ENCODE measurements around the gene SLC16A9. TPM values are rescaled to one million over a fixed set of nuclear protein-coding genes. Genes with fewer than 3 reads are reported as not detected.

The SLC16A9 gene
- total and polyA plus RNA-seq, 2 donors (not counting 3 experiments of a cell fraction or from before 2014, with no cell fraction given): 0.35 TPM; not detected in 1

DNA sequence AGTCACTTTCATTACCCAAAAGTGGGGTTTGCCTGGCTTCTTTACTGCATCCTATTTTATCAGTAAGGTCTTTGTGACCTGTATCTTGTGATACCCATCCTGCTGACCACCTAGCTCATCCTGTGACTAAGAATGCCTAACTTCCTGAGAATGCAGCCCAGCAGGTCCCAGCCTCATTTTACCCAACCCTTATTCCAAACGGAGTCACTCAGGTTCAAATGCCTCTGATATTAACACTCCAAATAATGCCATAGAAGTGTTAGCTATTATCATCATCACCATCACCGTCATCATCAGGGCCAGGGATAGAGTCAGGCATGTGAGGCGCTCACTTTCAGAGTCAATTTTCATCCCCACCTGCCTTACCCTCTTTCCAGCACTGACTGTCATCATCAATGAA is 85.5 kb downstream of the SLC16A9 start:
- Histone ChIP-seq H3K27ac (ENCODE audit: insufficient read depth, low read depth, low read length) (no peak overlapping the region), H4K20me1 (replicated peaks; ENCODE audit: control insufficient read depth, extremely low read depth, insufficient read depth, low read length) (no peaks in the 10 kb centered on the region), H3K4me3 (replicated peaks in 1 of 3; ENCODE audit: insufficient read depth in 1 of 3, low read depth in 1 of 3, low read length in 3 of 3) (no peak overlapping the region), H3K27me3 (ENCODE audit: control insufficient read depth in 2 of 2, insufficient read depth in 2 of 2, low read length in 2 of 2) (peaks cover 2% of the 10 kb centered on the region in 2 experiments), H3K9ac (replicated peaks; ENCODE audit: extremely low read depth, insufficient read depth, low read length) (no peak overlapping the region), H3K36me3 (ENCODE audit: control insufficient read depth in 2 of 2, extremely low read depth in 1 of 2, insufficient read depth in 2 of 2, low read length in 2 of 2) (no peaks in the 10 kb centered on the region), H3K9me3 (replicated peaks; ENCODE audit: control insufficient read depth, insufficient read depth, low read length) (no peaks in the 10 kb centered on the region), H3K4me1 (ENCODE audit: control insufficient read depth, extremely low read depth, insufficient read depth, low read length) (no peaks in the 10 kb centered on the region), H3K79me2 (ENCODE audit: control insufficient read depth, insufficient read depth, low read length) (no peaks in the 10 kb centered on the region), H3K9me1 (replicated peaks; ENCODE audit: control insufficient read depth, extremely low read depth, insufficient read depth, low read length) (no peaks in the 10 kb centered on the region), H2AFZ (ENCODE audit: low read depth, low read length) (no peak overlapping the region), H3K4me2 (ENCODE audit: insufficient read depth, low read length) (no peak overlapping the region)
- TF ChIP-seq POLR2AphosphoS5 (IDR thresholded peaks at IDR 0.05; ENCODE audit: insufficient read depth, low read depth, low read length) (no peak), POLR2A (IDR thresholded peaks at IDR 0.05; ENCODE audit: low read depth, low read length) (no peak), FOS (IDR thresholded peaks at IDR 0.05; ENCODE audit: borderline replicate concordance, insufficient read depth, low read length) (no peak), EZH2 (IDR thresholded peaks at IDR 0.05; ENCODE audit: borderline replicate concordance, low read depth, low read length, severe bottlenecking) (no peak)
- ChIA-PET CTCF (interaction anchor here (0.9 to 9.0 kb wide), 6 partner anchors 10 to 1093 kb away, joined by 3 to 86 read pairs (median 4); no protein-coding TSS in a partner anchor), POLR2A (no interaction called here)
- BruUV-seq (replicated peaks): no TSS peak
- dilution Hi-C loops (cut with MboI; ENCODE audit: extremely low pct_ligation_motif_present, low sequenced_read_pairs) (no loop called here), intact Hi-C loops (cut with micrococcal nuclease) (no loop called here)
- DNase-seq (ENCODE audit: low read depth, low spot score) (no peak), FAIRE-seq (no peak)

DNA sequence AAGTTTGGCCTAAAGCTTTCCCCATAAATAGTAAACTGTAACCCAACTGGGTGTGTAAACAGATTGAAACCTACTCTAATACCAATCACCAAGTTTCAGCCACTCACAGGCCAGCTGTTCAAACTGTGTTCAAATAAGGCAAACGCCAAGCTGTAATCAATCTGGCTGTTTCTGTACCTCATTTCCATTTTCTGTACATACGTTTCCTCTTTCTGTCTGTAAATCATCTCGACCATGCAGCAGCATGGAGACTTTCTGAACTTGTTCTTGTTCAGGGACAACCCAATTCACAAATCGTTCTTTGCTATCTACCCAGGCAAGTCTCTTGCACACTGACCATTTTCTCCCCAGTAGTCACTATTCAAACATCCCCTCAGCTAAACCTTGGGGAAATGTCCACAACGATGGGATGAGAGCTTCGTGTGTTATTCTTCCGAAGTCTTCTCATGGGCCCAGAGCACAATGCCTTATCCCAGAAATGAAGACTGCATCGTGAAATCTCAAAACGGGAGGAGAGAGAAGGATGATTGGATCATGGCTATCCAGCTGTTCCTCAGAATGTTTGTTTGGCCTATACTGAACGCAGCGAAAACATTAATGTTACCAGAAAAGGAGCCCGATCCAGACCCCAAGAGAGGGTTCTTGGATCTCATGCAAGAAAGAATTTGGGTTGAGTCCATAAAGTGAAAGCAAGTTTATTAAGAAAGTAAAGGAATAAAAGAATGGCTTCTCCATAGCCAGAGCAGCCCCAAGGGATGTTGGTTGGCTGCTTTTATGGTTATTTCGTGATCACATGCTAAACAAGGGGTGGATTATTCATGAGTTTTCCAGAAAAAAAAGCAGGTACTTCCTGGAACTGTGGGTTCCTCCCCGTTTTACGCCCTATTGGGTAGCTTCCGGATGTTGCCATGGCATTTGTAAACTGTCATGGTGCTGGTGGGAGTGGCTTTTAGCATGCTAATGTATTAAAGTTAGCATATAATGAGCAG is 86.2 kb downstream of the SLC16A9 start:
- Histone ChIP-seq H3K9me1 (replicated peaks; ENCODE audit: control insufficient read depth, extremely low read depth, insufficient read depth, low read length) (no peaks in the 10 kb centered on the region), H3K27ac (ENCODE audit: insufficient read depth, low read depth, low read length) (no peak overlapping the region), H4K20me1 (replicated peaks; ENCODE audit: control insufficient read depth, extremely low read depth, insufficient read depth, low read length) (no peaks in the 10 kb centered on the region), H3K9me3 (replicated peaks; ENCODE audit: control insufficient read depth, insufficient read depth, low read length) (no peaks in the 10 kb centered on the region), H3K4me3 (replicated peaks in 1 of 3; ENCODE audit: insufficient read depth in 1 of 3, low read depth in 1 of 3, low read length in 3 of 3) (no peak overlapping the region), H3K4me1 (ENCODE audit: control insufficient read depth, extremely low read depth, insufficient read depth, low read length) (no peaks in the 10 kb centered on the region), H3K27me3 (ENCODE audit: control insufficient read depth in 2 of 2, insufficient read depth in 2 of 2, low read length in 2 of 2) (peaks cover 0 to under 1% of the 10 kb centered on the region in 2 experiments), H2AFZ (ENCODE audit: low read depth, low read length) (no peak overlapping the region), H3K4me2 (ENCODE audit: insufficient read depth, low read length) (no peak overlapping the region), H3K79me2 (ENCODE audit: control insufficient read depth, insufficient read depth, low read length) (no peaks in the 10 kb centered on the region), H3K36me3 (ENCODE audit: control insufficient read depth in 2 of 2, extremely low read depth in 1 of 2, insufficient read depth in 2 of 2, low read length in 2 of 2) (no peaks in the 10 kb centered on the region), H3K9ac (replicated peaks; ENCODE audit: extremely low read depth, insufficient read depth, low read length) (no peak overlapping the region)
- POLR2A ChIA-PET: no interaction called here
- CTCF ChIA-PET: interaction anchor here (0.9 to 9.0 kb wide), 23 partner anchors 9 to 1209 kb away, joined by 3 to 86 read pairs (median 5); no protein-coding TSS in a partner anchor
- no peak for DNase-seq (ENCODE audit: low read depth, low spot score)
- intact Hi-C loops (cut with micrococcal nuclease) (no loop called here), dilution Hi-C loops (cut with MboI; ENCODE audit: extremely low pct_ligation_motif_present, low sequenced_read_pairs) (no loop called here)
- FAIRE-seq: no peak
- no TSS peak for BruUV-seq (replicated peaks)
- TF ChIP-seq POLR2AphosphoS5 (IDR thresholded peaks at IDR 0.05; ENCODE audit: insufficient read depth, low read depth, low read length) (no peak), GATA2 (IDR thresholded peaks at IDR 0.05; ENCODE audit: insufficient read depth, insufficient read length, low read depth, low read length) (no peak), MYC (IDR thresholded peaks at IDR 0.05; ENCODE audit: low read depth, low read length) (no peak), JUN (IDR thresholded peaks at IDR 0.05; ENCODE audit: borderline replicate concordance, insufficient read depth, insufficient read length, low read depth) (no peak), FOS (IDR thresholded peaks at IDR 0.05; ENCODE audit: borderline replicate concordance, insufficient read depth, low read length) (no peak), EZH2 (IDR thresholded peaks at IDR 0.05; ENCODE audit: borderline replicate concordance, low read depth, low read length, severe bottlenecking) (no peak), POLR2A (IDR thresholded peaks at IDR 0.05; ENCODE audit: low read depth, low read length) (no peak)
- TF ChIP-seq, protein P1, sequence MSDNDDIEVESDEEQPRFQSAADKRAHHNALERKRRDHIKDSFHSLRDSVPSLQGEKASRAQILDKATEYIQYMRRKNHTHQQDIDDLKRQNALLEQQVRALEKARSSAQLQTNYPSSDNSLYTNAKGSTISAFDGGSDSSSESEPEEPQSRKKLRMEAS (IDR thresholded peaks at IDR 0.05; ENCODE audit: insufficient read depth, insufficient read length): no peak
- TF ChIP-seq, protein P2, sequence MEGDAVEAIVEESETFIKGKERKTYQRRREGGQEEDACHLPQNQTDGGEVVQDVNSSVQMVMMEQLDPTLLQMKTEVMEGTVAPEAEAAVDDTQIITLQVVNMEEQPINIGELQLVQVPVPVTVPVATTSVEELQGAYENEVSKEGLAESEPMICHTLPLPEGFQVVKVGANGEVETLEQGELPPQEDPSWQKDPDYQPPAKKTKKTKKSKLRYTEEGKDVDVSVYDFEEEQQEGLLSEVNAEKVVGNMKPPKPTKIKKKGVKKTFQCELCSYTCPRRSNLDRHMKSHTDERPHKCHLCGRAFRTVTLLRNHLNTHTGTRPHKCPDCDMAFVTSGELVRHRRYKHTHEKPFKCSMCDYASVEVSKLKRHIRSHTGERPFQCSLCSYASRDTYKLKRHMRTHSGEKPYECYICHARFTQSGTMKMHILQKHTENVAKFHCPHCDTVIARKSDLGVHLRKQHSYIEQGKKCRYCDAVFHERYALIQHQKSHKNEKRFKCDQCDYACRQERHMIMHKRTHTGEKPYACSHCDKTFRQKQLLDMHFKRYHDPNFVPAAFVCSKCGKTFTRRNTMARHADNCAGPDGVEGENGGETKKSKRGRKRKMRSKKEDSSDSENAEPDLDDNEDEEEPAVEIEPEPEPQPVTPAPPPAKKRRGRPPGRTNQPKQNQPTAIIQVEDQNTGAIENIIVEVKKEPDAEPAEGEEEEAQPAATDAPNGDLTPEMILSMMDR (IDR thresholded peaks at IDR 0.05; ENCODE audit: extremely low read depth in 1 of 2, insufficient read depth in 1 of 2, low read depth in 1 of 2, low read length in 2 of 2): no peak

Measured in endothelial cell of umbilical vein (primary cell).